Memory B cell (primary cell): ENCODE results near the gene MCF2L2.

Experiments used
- ATAC-seq: fragments of 150-1000 bp; cut with Tn5 transposase; 2 replicates; pipeline ENCODE4 v1.10.0; 2021; ENCODE audit warnings: low read depth, mild to moderate bottlenecking, moderate library complexity
- DNase-seq, 2 donors: peaks; one replicate each; pipeline ENCODE4 v3.0.0; 2022; ENCODE audit warnings: low spot score in 2 of 2
- H3K27ac Mint-ChIP-seq: one replicate; pipeline ENCODE4 v1.8.0; 2022; ENCODE audit warnings: mild to moderate bottlenecking, moderate library complexity, mixed read lengths
- H3K27me3 Mint-ChIP-seq: one replicate; pipeline ENCODE4 v1.8.0; 2022; ENCODE audit warnings: mixed read lengths
- H3K36me3 Mint-ChIP-seq: one replicate; pipeline ENCODE4 v1.8.0; 2022; ENCODE audit warnings: mild to moderate bottlenecking, mixed read lengths
- H3K4me1 Mint-ChIP-seq: one replicate; pipeline ENCODE4 v1.8.0; 2022; ENCODE audit warnings: mixed read lengths
- H3K4me3 Mint-ChIP-seq: one replicate; pipeline ENCODE4 v1.8.0; 2022; ENCODE audit warnings: mild to moderate bottlenecking, moderate library complexity, mixed read lengths
- H3K9me3 Mint-ChIP-seq: one replicate; pipeline ENCODE4 v1.8.0; 2022; ENCODE audit warnings: mixed read lengths

MCF2L2 gene

GRCh38 chr3:183353421-183353820, 75.0 kb downstream of the MCF2L2 start:
- Mint-ChIP-seq H3K4me3 (no peak overlapping the region), H3K9me3 (no peaks in the 10 kb centered on the region), H3K27ac (no peak overlapping the region), H3K27me3 (peaks cover 14% of the 10 kb centered on the region), H3K4me1 (no peaks in the 10 kb centered on the region), H3K36me3 (no peaks in the 10 kb centered on the region)
- ATAC-seq (no peak), DNase-seq (no peak)

- H3K27ac Mint-ChIP-seq: no peak overlapping the region
- no peak for DNase-seq
Observed at GRCh38 chr3:183350164-183350563, 78.3 kb downstream of the MCF2L2 start.

GRCh38 chr3:183349421-183350157, 78.8 kb downstream of the MCF2L2 start:
- no peaks in the 10 kb centered on the region for H3K4me1 Mint-ChIP-seq
- H3K4me3 Mint-ChIP-seq: no peak overlapping the region

More at GRCh38 chr3:183350164-183350563, 78.3 kb downstream of the MCF2L2 start:
- Mint-ChIP-seq H3K4me1 (no peaks in the 10 kb centered on the region), H3K27me3 (peaks cover 9% of the 10 kb centered on the region), H3K4me3 (no peak overlapping the region), H3K9me3 (peaks cover 2% of the 10 kb centered on the region), H3K36me3 (no peaks in the 10 kb centered on the region)
- ATAC-seq: no peak

GRCh38 chr3:183342824-183343223, 85.6 kb downstream of the MCF2L2 start:
- H3K4me3 Mint-ChIP-seq: no peak overlapping the region
- no peak overlapping the region for H3K27ac Mint-ChIP-seq

More at GRCh38 chr3:183349421-183350157, 78.8 kb downstream of the MCF2L2 start:
- Mint-ChIP-seq H3K36me3 (no peaks in the 10 kb centered on the region), H3K9me3 (peaks cover 4% of the 10 kb centered on the region), H3K27ac (no peak overlapping the region), H3K27me3 (peaks cover 13% of the 10 kb centered on the region)
- ATAC-seq (no peak), DNase-seq (no peak)

GRCh38 chr3:183341545-183342288, 86.7 kb downstream of the MCF2L2 start:
- Mint-ChIP-seq H3K4me3 (no peak overlapping the region), H3K36me3 (no peaks in the 10 kb centered on the region), H3K27ac (no peak overlapping the region), H3K9me3 (peaks cover 4% of the 10 kb centered on the region), H3K4me1 (no peaks in the 10 kb centered on the region), H3K27me3 (peaks cover 14% of the 10 kb centered on the region)
- DNase-seq (no peak), ATAC-seq (no peak)

More at GRCh38 chr3:183342824-183343223, 85.6 kb downstream of the MCF2L2 start:
- Mint-ChIP-seq H3K4me1 (no peaks in the 10 kb centered on the region), H3K9me3 (peaks cover 4% of the 10 kb centered on the region), H3K36me3 (no peaks in the 10 kb centered on the region), H3K27me3 (peaks cover 14% of the 10 kb centered on the region)
- ATAC-seq (no peak), DNase-seq (no peak)

GRCh38 chr3:183340222-183340621, 88.2 kb downstream of the MCF2L2 start:
- H3K27me3 Mint-ChIP-seq: peaks cover 11% of the 10 kb centered on the region
- no peaks in the 10 kb centered on the region for H3K36me3 Mint-ChIP-seq
- no peak overlapping the region for H3K27ac Mint-ChIP-seq
- H3K9me3 Mint-ChIP-seq: peaks cover 3% of the 10 kb centered on the region
- ATAC-seq: no peak
- DNase-seq: no peak
- H3K4me1 Mint-ChIP-seq: no peaks in the 10 kb centered on the region
- H3K4me3 Mint-ChIP-seq: no peak overlapping the region

GRCh38 chr3:183339461-183340086, 88.8 kb downstream of the MCF2L2 start:
- peaks cover 7% of the 10 kb centered on the region for H3K27me3 Mint-ChIP-seq
- ATAC-seq (no peak), DNase-seq (no peak)
- no peaks in the 10 kb centered on the region for H3K36me3 Mint-ChIP-seq
- H3K4me3 Mint-ChIP-seq: no peak overlapping the region
- no peaks in the 10 kb centered on the region for H3K4me1 Mint-ChIP-seq
- H3K27ac Mint-ChIP-seq: no peak overlapping the region
- H3K9me3 Mint-ChIP-seq: no peaks in the 10 kb centered on the region

GRCh38 chr3:183338520-183338919, 89.9 kb downstream of the MCF2L2 start:
- Mint-ChIP-seq H3K36me3 (no peaks in the 10 kb centered on the region), H3K9me3 (no peaks in the 10 kb centered on the region), H3K27me3 (peaks cover 4% of the 10 kb centered on the region), H3K4me1 (no peaks in the 10 kb centered on the region), H3K27ac (no peak overlapping the region), H3K4me3 (no peak overlapping the region)
- no peak for DNase-seq
- ATAC-seq: no peak

GRCh38 chr3:183332487-183332886, 95.9 kb downstream of the MCF2L2 start:
- no peaks in the 10 kb centered on the region for H3K4me1 Mint-ChIP-seq
- no peak overlapping the region for H3K27ac Mint-ChIP-seq
- no peaks in the 10 kb centered on the region for H3K27me3 Mint-ChIP-seq
- ATAC-seq: no peak
- no peaks in the 10 kb centered on the region for H3K36me3 Mint-ChIP-seq
- H3K9me3 Mint-ChIP-seq: no peaks in the 10 kb centered on the region
- H3K4me3 Mint-ChIP-seq: no peak overlapping the region
- no peak for DNase-seq

- H3K27ac Mint-ChIP-seq: no peak overlapping the region
- no peaks in the 10 kb centered on the region for H3K36me3 Mint-ChIP-seq
- H3K4me1 Mint-ChIP-seq: no peaks in the 10 kb centered on the region
- H3K27me3 Mint-ChIP-seq: peaks cover 1% of the 10 kb centered on the region
- H3K4me3 Mint-ChIP-seq: no peak overlapping the region
- no peaks in the 10 kb centered on the region for H3K9me3 Mint-ChIP-seq
- ATAC-seq (no peak), DNase-seq (no peak)
Observed at GRCh38 chr3:183331498-183331897, 96.9 kb downstream of the MCF2L2 start.

- H3K9me3 Mint-ChIP-seq: no peaks in the 10 kb centered on the region
- DNase-seq (no peak), ATAC-seq (no peak)
- H3K36me3 Mint-ChIP-seq: no peaks in the 10 kb centered on the region
- H3K27me3 Mint-ChIP-seq: peaks cover 1% of the 10 kb centered on the region
- no peak overlapping the region for H3K4me3 Mint-ChIP-seq
- no peaks in the 10 kb centered on the region for H3K4me1 Mint-ChIP-seq
- no peak overlapping the region for H3K27ac Mint-ChIP-seq
Observed at GRCh38 chr3:183330881-183331280, 97.5 kb downstream of the MCF2L2 start.

- no peak overlapping the region for H3K27ac Mint-ChIP-seq
- DNase-seq (no peak), ATAC-seq (no peak)
- no peaks in the 10 kb centered on the region for H3K4me1 Mint-ChIP-seq
- H3K36me3 Mint-ChIP-seq: no peaks in the 10 kb centered on the region
- peaks cover 1% of the 10 kb centered on the region for H3K27me3 Mint-ChIP-seq
- H3K9me3 Mint-ChIP-seq: no peaks in the 10 kb centered on the region
- no peak overlapping the region for H3K4me3 Mint-ChIP-seq
Observed at GRCh38 chr3:183329543-183329942, 98.9 kb downstream of the MCF2L2 start.

GRCh38 chr3:183328823-183329222, 99.6 kb downstream of the MCF2L2 start:
- Mint-ChIP-seq H3K4me3 (no peak overlapping the region), H3K9me3 (no peaks in the 10 kb centered on the region), H3K27me3 (peaks cover 1% of the 10 kb centered on the region), H3K4me1 (no peaks in the 10 kb centered on the region), H3K36me3 (no peaks in the 10 kb centered on the region), H3K27ac (no peak overlapping the region)
- ATAC-seq: no peak
- no peak for DNase-seq

- Mint-ChIP-seq H3K4me1 (no peaks in the 10 kb centered on the region), H3K36me3 (no peaks in the 10 kb centered on the region), H3K9me3 (no peaks in the 10 kb centered on the region), H3K27me3 (peaks cover 1% of the 10 kb centered on the region), H3K27ac (no peak overlapping the region), H3K4me3 (no peak overlapping the region)
- ATAC-seq (no peak), DNase-seq (no peak)
Observed at GRCh38 chr3:183328164-183328563, 100.3 kb downstream of the MCF2L2 start.
